ENCODE measurements around the gene NPY4R. TPM values are rescaled to one million over a fixed set of nuclear protein-coding genes. Genes with fewer than 3 reads are reported as not detected.
"Not testable (repeated sequence)": the region's sequence is repeated elsewhere in the genome, so short reads cannot be mapped to it uniquely, and the experiment has no call there.

NPY4R gene
- total RNA-seq, 2 donors from 2014 or later = not detected

DNA sequence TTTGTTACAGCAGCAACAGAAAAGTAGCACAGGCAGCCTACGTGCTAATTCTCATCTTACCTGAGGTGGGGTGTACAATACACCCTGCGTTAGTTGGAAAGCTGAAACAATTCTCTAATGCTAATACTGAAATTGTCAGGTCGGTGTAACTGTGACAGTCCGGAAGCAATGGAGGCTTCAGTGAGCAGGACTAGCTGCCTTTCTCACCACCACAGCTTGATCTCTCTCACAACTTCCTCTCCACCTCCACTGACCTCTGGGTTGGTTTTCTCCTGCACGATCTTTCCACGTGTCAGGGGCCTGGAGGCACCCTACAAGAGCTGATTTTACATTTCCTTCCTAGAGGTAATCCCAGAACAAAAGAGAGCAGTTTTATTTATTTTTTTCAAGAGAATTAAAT lies 50.5 kb downstream of the NPY4R start:
- not testable (repeated sequence) for H3K27ac Mint-ChIP-seq; H3K36me3 Mint-ChIP-seq; H3K9me3 Mint-ChIP-seq; ATAC-seq; DNase-seq (ENCODE audit: low spot score in 2 of 2)

DNA sequence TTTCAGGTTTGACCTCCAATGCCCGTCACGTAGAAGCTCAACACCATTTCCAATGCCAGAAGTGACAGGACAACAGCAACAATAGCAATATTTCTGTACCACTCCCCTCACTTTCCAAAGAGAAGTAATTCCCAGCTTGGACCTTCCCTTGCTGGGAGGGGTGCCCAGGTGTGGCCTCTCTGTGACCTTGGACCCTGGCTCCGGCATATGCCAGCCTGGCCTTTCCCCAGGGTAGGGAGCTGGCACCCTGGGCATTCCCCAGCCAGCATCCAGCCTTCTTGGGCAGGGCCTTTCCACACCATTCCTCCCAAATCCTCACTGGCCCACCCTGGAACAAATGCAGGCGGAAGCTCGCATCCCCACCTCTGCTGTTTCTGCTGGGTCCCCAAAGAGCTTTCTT lies 53.1 kb downstream of the NPY4R start:
- H3K27ac Mint-ChIP-seq; DNase-seq (ENCODE audit: low spot score in 2 of 2); ATAC-seq; H3K9me3 Mint-ChIP-seq; H3K36me3 Mint-ChIP-seq: not testable (repeated sequence)

DNA sequence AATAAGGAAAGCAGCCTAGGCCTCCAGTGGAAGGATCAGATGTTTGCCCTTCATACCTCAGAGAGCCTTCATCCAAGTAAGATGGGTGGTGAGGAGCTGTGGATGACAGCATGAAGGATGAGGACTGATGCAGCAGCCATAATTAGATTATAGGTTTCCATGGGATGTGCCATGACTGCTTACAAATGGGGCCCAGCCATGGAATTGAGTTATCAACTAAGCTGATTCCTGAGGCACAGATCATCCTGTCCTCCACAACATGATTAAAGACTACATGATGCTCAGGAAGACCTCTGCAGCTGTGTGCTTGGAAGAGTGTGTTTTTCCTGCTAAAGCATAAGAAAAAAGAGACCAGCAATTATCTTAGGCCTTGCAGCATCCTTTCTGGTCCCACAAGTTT lies 54.6 kb downstream of the NPY4R start:
- not testable (repeated sequence) for H3K27ac Mint-ChIP-seq; DNase-seq (ENCODE audit: low spot score in 2 of 2); ATAC-seq; H3K36me3 Mint-ChIP-seq; H3K9me3 Mint-ChIP-seq

Other genes with a start within 250 kb of the NPY4R start
- gene ANTXRL, start 179.0 kb downstream of the NPY4R start, total RNA-seq = not detected
- not detected for gene ANXA8L1, start 90.2 kb downstream of the NPY4R start, total RNA-seq
- gene GPRIN2, start 90.7 kb upstream of the NPY4R start, total RNA-seq = not detected
- 1 to 10 TPM in 1 of 2 donors, under 1 TPM in 1; 0.27 to 1.4 TPM for gene SYT15, start 113.2 kb upstream of the NPY4R start, total RNA-seq